ENCODE data around the gene PTN. TPM values are rescaled to one million over a fixed set of nuclear protein-coding genes. Genes with fewer than 3 reads are reported as not detected.
"Not testable (repeated sequence)": the region's sequence is repeated elsewhere in the genome, so short reads cannot be mapped to it uniquely, and the experiment has no call there.

PTN gene
- total and polyA plus RNA-seq, 2 donors (not counting 1 experiment from before 2014, with no cell fraction given): 30.2 to 115 TPM

DNA sequence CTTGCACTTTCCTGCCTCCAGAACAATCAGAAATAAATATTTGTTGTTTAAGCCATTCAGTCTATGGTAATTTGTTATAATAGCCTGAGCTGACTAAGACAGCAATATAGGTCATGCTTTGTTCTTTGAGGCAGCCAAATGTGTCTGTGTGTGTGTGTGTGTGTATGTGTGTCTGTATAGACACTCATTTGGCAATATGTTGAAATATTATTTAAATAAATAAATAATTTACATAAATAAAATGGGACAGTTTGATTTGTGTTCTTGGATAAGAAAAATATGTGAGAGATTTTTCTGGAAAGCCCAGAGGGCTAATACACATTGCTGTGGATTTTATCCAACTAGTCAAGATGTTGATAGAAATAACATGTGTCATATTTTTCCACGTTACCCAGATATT lies 140.2 kb downstream of the PTN start:
- H3K4me2 ChIP-seq (ENCODE audit: extremely low read depth, insufficient read depth, low read length): no peak overlapping the region
- H3K9me3 ChIP-seq (ENCODE audit: control insufficient read depth, insufficient read depth, low read depth, low read length): no peaks in the 10 kb centered on the region
- no peaks in the 10 kb centered on the region for H3K4me1 ChIP-seq (ENCODE audit: control insufficient read depth, extremely low read depth, insufficient read depth, low read length)
- no peak for TF ChIP-seq EZH2 (IDR thresholded peaks at IDR 0.05; ENCODE audit: low read length, missing control alignments)
- TF ChIP-seq, protein P1, sequence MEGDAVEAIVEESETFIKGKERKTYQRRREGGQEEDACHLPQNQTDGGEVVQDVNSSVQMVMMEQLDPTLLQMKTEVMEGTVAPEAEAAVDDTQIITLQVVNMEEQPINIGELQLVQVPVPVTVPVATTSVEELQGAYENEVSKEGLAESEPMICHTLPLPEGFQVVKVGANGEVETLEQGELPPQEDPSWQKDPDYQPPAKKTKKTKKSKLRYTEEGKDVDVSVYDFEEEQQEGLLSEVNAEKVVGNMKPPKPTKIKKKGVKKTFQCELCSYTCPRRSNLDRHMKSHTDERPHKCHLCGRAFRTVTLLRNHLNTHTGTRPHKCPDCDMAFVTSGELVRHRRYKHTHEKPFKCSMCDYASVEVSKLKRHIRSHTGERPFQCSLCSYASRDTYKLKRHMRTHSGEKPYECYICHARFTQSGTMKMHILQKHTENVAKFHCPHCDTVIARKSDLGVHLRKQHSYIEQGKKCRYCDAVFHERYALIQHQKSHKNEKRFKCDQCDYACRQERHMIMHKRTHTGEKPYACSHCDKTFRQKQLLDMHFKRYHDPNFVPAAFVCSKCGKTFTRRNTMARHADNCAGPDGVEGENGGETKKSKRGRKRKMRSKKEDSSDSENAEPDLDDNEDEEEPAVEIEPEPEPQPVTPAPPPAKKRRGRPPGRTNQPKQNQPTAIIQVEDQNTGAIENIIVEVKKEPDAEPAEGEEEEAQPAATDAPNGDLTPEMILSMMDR (conservative IDR thresholded peaks at IDR 0.05 in 1 of 2, IDR thresholded peaks at IDR 0.05 in 1 of 2; ENCODE audit: low read depth in 1 of 2, low read length in 2 of 2): no peak
- H3K4me3 ChIP-seq (replicated peaks in 1 of 4; ENCODE audit: control extremely low read depth in 1 of 4, insufficient read depth in 1 of 4, low read depth in 3 of 4, low read length in 4 of 4): no peak overlapping the region
- no peak overlapping the region for H3K27ac ChIP-seq (ENCODE audit: insufficient read depth, low read length)
- no peak overlapping the region for H2AFZ ChIP-seq (ENCODE audit: low read length)
- H3K36me3 ChIP-seq (ENCODE audit: control insufficient read depth, insufficient read depth, low read length): no peaks in the 10 kb centered on the region
- no peak for DNase-seq (ENCODE audit: low read depth in 2 of 2)
- H3K27me3 ChIP-seq (ENCODE audit: control insufficient read depth, insufficient read depth, low read length): no peaks in the 10 kb centered on the region
- H3K9ac ChIP-seq (ENCODE audit: insufficient read depth, low read length): no peak overlapping the region
- H4K20me1 ChIP-seq (ENCODE audit: control insufficient read depth, extremely low read depth, insufficient read depth, low read length): no peaks in the 10 kb centered on the region
- H3K79me2 ChIP-seq (ENCODE audit: control insufficient read depth, insufficient read depth, low read length): no peaks in the 10 kb centered on the region

GRCh38 chr7:137196648-137197047 lies 146.9 kb downstream of the PTN start:
- no peaks in the 10 kb centered on the region for H3K9me3 ChIP-seq (ENCODE audit: control insufficient read depth, insufficient read depth, low read depth, low read length)
- no peak for TF ChIP-seq EZH2 (IDR thresholded peaks at IDR 0.05; ENCODE audit: low read length, missing control alignments)
- TF ChIP-seq, protein P1 (conservative IDR thresholded peaks at IDR 0.05 in 1 of 2, IDR thresholded peaks at IDR 0.05 in 1 of 2; ENCODE audit: low read depth in 1 of 2, low read length in 2 of 2): no peak
- H3K4me2 ChIP-seq (ENCODE audit: extremely low read depth, insufficient read depth, low read length): no peak overlapping the region
- no peaks in the 10 kb centered on the region for H3K4me1 ChIP-seq (ENCODE audit: control insufficient read depth, extremely low read depth, insufficient read depth, low read length)
- H3K27ac ChIP-seq (ENCODE audit: insufficient read depth, low read length): no peak overlapping the region
- no peaks in the 10 kb centered on the region for H3K27me3 ChIP-seq (ENCODE audit: control insufficient read depth, insufficient read depth, low read length)
- no peaks in the 10 kb centered on the region for H4K20me1 ChIP-seq (ENCODE audit: control insufficient read depth, extremely low read depth, insufficient read depth, low read length)
- no peaks in the 10 kb centered on the region for H3K79me2 ChIP-seq (ENCODE audit: control insufficient read depth, insufficient read depth, low read length)
- H2AFZ ChIP-seq (ENCODE audit: low read length): no peak overlapping the region
- peak in 1 of 2 donors; percentile 3 for DNase-seq (ENCODE audit: low read depth in 2 of 2)
- no peaks in the 10 kb centered on the region for H3K36me3 ChIP-seq (ENCODE audit: control insufficient read depth, insufficient read depth, low read length)
- no peak overlapping the region for H3K9ac ChIP-seq (ENCODE audit: insufficient read depth, low read length)
- H3K4me3 ChIP-seq (replicated peaks in 1 of 4; ENCODE audit: control extremely low read depth in 1 of 4, insufficient read depth in 1 of 4, low read depth in 3 of 4, low read length in 4 of 4): no peak overlapping the region

DNA sequence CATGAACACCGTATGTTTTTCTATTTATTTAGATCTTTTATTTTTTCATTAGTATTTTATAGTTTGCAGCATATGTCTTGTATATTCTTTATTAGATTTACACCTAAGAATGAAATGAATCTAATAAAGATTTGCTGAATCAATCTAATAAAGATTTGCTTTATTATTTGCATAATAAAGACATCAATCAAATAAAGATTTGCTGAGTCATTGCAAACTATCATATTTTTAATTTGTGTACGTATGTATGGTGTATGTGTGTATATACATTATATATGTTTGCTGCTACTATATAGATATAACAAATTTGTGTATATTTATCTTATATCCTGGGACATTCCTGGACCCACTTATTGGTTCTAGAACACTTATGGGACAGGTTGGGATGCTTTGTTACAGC lies 147.5 kb downstream of the PTN start:
- H3K36me3 ChIP-seq (ENCODE audit: control insufficient read depth, insufficient read depth, low read length): no peaks in the 10 kb centered on the region
- H3K79me2 ChIP-seq (ENCODE audit: control insufficient read depth, insufficient read depth, low read length): no peaks in the 10 kb centered on the region
- TF ChIP-seq, protein P1 (conservative IDR thresholded peaks at IDR 0.05 in 1 of 2, IDR thresholded peaks at IDR 0.05 in 1 of 2; ENCODE audit: low read depth in 1 of 2, low read length in 2 of 2): no peak
- no peak for TF ChIP-seq EZH2 (IDR thresholded peaks at IDR 0.05; ENCODE audit: low read length, missing control alignments)
- no peaks in the 10 kb centered on the region for H3K27me3 ChIP-seq (ENCODE audit: control insufficient read depth, insufficient read depth, low read length)
- no peak overlapping the region for H3K4me2 ChIP-seq (ENCODE audit: extremely low read depth, insufficient read depth, low read length)
- DNase-seq (ENCODE audit: low read depth in 2 of 2): no peak
- no peaks in the 10 kb centered on the region for H3K9me3 ChIP-seq (ENCODE audit: control insufficient read depth, insufficient read depth, low read depth, low read length)
- no peak overlapping the region for H3K4me3 ChIP-seq (replicated peaks in 1 of 4; ENCODE audit: control extremely low read depth in 1 of 4, insufficient read depth in 1 of 4, low read depth in 3 of 4, low read length in 4 of 4)
- H3K27ac ChIP-seq (ENCODE audit: insufficient read depth, low read length): no peak overlapping the region
- H3K9ac ChIP-seq (ENCODE audit: insufficient read depth, low read length): no peak overlapping the region
- no peaks in the 10 kb centered on the region for H3K4me1 ChIP-seq (ENCODE audit: control insufficient read depth, extremely low read depth, insufficient read depth, low read length)
- no peak overlapping the region for H2AFZ ChIP-seq (ENCODE audit: low read length)
- H4K20me1 ChIP-seq (ENCODE audit: control insufficient read depth, extremely low read depth, insufficient read depth, low read length): no peaks in the 10 kb centered on the region

- H3K9ac ChIP-seq (ENCODE audit: insufficient read depth, low read length); H3K27me3 ChIP-seq (ENCODE audit: control insufficient read depth, insufficient read depth, low read length); H2AFZ ChIP-seq (ENCODE audit: low read length); H4K20me1 ChIP-seq (ENCODE audit: control insufficient read depth, extremely low read depth, insufficient read depth, low read length); H3K4me2 ChIP-seq (ENCODE audit: extremely low read depth, insufficient read depth, low read length); H3K4me1 ChIP-seq (ENCODE audit: control insufficient read depth, extremely low read depth, insufficient read depth, low read length); H3K79me2 ChIP-seq (ENCODE audit: control insufficient read depth, insufficient read depth, low read length); H3K27ac ChIP-seq (ENCODE audit: insufficient read depth, low read length); H3K9me3 ChIP-seq (ENCODE audit: control insufficient read depth, insufficient read depth, low read depth, low read length); H3K4me3 ChIP-seq (replicated peaks in 1 of 4; ENCODE audit: control extremely low read depth in 1 of 4, insufficient read depth in 1 of 4, low read depth in 3 of 4, low read length in 4 of 4); DNase-seq (ENCODE audit: low read depth in 2 of 2); H3K36me3 ChIP-seq (ENCODE audit: control insufficient read depth, insufficient read depth, low read length): not testable (repeated sequence)
Measured at GRCh38 chr7:137181619-137182018, 161.9 kb downstream of the PTN start.
